22Rv1 (cell line): ENCODE data around the gene TRIM13.

Source experiments
- ZFX ChIP-seq: fragments of 450-650 bp; IDR thresholded peaks from 2 replicates; pipeline ENCODE4 v1.6.1; 2017; ENCODE audit warnings: antibody characterized with exemption, borderline replicate concordance
- TF ChIP-seq, protein P1 (sequence below): fragments of 450-650 bp; IDR thresholded peaks from 2 replicates; pipeline ENCODE4 v1.5.1; 2017; ENCODE audit warnings: mild to moderate bottlenecking

DNA sequence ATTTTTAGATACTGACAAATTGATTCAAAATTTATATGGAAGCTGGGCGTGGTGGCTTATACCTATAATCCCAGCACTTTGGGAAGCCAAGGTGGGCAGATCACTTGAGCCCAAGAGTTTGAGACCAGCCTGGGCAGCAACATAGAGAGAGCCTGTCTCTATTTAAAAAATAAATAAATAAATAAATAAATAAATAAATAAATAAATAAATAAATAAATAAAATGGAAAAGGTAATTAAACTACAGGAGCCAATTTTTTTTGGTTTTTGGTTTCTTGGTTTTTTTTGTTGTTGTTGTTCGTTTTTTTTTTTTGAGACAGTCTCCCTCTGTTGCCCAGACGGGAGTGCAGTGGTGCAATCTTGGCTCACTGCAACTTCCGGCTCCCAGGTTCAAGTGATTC, 29.4 kb upstream of the TRIM13 start:
- TF ChIP-seq, protein P1, sequence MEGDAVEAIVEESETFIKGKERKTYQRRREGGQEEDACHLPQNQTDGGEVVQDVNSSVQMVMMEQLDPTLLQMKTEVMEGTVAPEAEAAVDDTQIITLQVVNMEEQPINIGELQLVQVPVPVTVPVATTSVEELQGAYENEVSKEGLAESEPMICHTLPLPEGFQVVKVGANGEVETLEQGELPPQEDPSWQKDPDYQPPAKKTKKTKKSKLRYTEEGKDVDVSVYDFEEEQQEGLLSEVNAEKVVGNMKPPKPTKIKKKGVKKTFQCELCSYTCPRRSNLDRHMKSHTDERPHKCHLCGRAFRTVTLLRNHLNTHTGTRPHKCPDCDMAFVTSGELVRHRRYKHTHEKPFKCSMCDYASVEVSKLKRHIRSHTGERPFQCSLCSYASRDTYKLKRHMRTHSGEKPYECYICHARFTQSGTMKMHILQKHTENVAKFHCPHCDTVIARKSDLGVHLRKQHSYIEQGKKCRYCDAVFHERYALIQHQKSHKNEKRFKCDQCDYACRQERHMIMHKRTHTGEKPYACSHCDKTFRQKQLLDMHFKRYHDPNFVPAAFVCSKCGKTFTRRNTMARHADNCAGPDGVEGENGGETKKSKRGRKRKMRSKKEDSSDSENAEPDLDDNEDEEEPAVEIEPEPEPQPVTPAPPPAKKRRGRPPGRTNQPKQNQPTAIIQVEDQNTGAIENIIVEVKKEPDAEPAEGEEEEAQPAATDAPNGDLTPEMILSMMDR: no peak
- TF ChIP-seq ZFX: no peak
